K562 (cell line): ENCODE data around the gene UBN1. TPM values are rescaled to one million over a fixed set of nuclear protein-coding genes. Genes with fewer than 3 reads are reported as not detected.

Source experiments
- CUX1 ChIP-seq: fragments of 200-800 bp; sonication (Bioruptor generic); IDR thresholded peaks from 2 replicates; pipeline ENCODE4 v1.6.1; 2016; ENCODE audit warnings: missing genetic modification characterization, missing compliant biosample characterization
- ELF1 ChIP-seq: fragments of 200-800 bp; sonication (Bioruptor generic); IDR thresholded peaks from 2 replicates; pipeline ENCODE4 v1.6.1; 2016; ENCODE audit warnings: missing genetic modification characterization, missing compliant biosample characterization
- KLF13 ChIP-seq: fragments of 450-650 bp; IDR thresholded peaks from 2 replicates; pipeline ENCODE4 v1.6.1; 2016; ENCODE audit warnings: missing genetic modification characterization, low read depth, mild to moderate bottlenecking, missing compliant biosample characterization, moderate library complexity, borderline replicate concordance
- MAZ ChIP-seq, 2 experiments: fragments of 450-650 bp in 1 of 2; sonication (generic) in 1 of 2; formaldehyde crosslinking; IDR thresholded peaks in 1 of 2; conservative IDR thresholded peaks in 1 of 2; 2 replicates each; pipeline versions ENCODE4 v1.4.0 to v1.5.0; 2020; ENCODE audit warnings: mild to moderate bottlenecking in 1 of 2, missing genetic modification reagents in 1 of 2
- MNT ChIP-seq, 2 experiments: fragments of 450-650 bp; conservative IDR thresholded peaks; 2 replicates each; pipeline ENCODE4 v1.6.1; 2017; ENCODE audit warnings: mild to moderate bottlenecking in 2 of 2, moderate library complexity in 2 of 2
- NFRKB ChIP-seq: fragments of 450-650 bp; IDR thresholded peaks from 2 replicates; pipeline ENCODE4 v1.6.1; 2016; ENCODE audit warnings: low read depth
- ZC3H11A ChIP-seq: IDR thresholded peaks from 2 replicates; pipeline ENCODE4 v1.6.1; 2012; ENCODE audit warnings: low read depth, low read length, improper control_type of control experiment
- polyA plus RNA-seq, 8 experiments: library from polyadenylated mRNA; depleted of rRNA in 4 of 8; stranded (reverse) in 5 of 8; unstranded in 3 of 8; fragments of >200 nt; fragmentation: Nextera tagmentation in 2 of 8; fragmentation: Illumina TruSeq in 1 of 8; extraction: Ambion mirVana in 2 of 8; extraction: Trizol in 1 of 8; gene quantifications; 2 replicates each; pipeline versions ENCODE4 v1.2.1 to v1.2.3, GENCODE V29; 2011 to 2014; ENCODE audit warnings: inconsistent platforms in 1 of 8, missing spikeins in 1 of 8
- total RNA-seq, 7 experiments: library from RNA; depleted of rRNA in 6 of 7; stranded (reverse); fragments of >200 nt in 6 of 7; fragmentation: Illumina TruSeq in 2 of 7; extraction: Trizol in 2 of 7; gene quantifications; 2 replicates each; pipeline versions ENCODE4 v1.2.1 to v1.2.3, GENCODE V29; 2011 to 2021; ENCODE audit warnings: low replicate concordance in 1 of 7

Gene UBN1
- total and polyA plus RNA-seq, 9 of the 15 experiments (the other 6 are each of a cell fraction or from before 2014, with no cell fraction given), result 1.5 to 45.7 (median 20.6) TPM

DNA sequence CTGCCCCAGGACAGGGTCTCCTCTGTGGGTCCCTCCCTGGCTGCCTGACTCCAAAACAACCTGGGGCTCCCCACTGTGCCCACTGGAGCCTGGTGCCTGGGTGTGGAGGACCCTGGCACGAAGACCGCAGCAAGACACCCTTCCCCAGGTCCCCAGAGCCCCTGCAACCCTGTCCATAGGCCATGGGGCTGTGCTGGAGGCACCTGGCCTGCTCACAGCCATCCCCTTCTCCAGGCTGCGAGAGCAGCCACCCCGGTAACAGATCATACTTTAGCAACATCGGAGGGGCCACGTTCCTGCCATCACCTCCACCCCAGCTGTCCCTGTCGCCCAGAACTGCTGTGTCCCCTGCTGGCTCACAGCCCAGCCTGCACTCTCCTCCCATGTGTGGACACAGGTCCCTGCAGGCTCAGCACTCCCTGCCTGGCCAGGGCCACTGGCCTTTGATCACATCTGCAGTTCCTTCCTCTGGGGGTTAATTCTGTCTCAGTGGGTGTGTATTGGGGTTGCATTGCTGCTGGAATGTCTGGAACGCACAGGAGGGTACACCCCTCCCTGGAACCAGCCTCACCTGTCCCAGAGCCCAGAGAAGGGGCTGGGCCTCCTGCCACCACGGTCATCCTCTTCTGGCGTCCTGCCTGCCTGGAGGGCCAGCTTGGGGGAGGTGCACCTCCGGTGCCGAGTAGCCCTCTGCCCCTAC, 77.5 kb downstream of the UBN1 start (continued):
- TF ChIP-seq CUX1 (CRISPR knock-in tag) (no peak), KLF13 (tag) (no peak), NFRKB (no peak), ZC3H11A (no peak), MAZ (CRISPR knock-in tag; conservative IDR thresholded peaks at IDR 0.05 in 1 of 2, IDR thresholded peaks at IDR 0.05 in 1 of 2) (no peak), ELF1 (tag) (no peak), MNT (conservative IDR thresholded peaks at IDR 0.05) (no peak)
